Stimulated activated CD8-positive, alpha-beta memory T cell treated with anti-CD3 and anti-CD28 coated beads, Interleukin-7, amount 100 ng/mL, for 48 hours (primary cell): ENCODE data around the gene PCDHGA8.
"Not testable (repeated sequence)": the region's sequence is repeated elsewhere in the genome, so short reads cannot be mapped to it uniquely, and the experiment has no call there.

Experiments
- DNase-seq, 2 donors: peaks; one replicate each; pipeline ENCODE4 v3.0.0-alpha.2; 2020; ENCODE audit warnings: low read depth in 1 of 2; ENCODE audit errors: extremely low read depth in 1 of 2

PCDHGA8 gene

DNA sequence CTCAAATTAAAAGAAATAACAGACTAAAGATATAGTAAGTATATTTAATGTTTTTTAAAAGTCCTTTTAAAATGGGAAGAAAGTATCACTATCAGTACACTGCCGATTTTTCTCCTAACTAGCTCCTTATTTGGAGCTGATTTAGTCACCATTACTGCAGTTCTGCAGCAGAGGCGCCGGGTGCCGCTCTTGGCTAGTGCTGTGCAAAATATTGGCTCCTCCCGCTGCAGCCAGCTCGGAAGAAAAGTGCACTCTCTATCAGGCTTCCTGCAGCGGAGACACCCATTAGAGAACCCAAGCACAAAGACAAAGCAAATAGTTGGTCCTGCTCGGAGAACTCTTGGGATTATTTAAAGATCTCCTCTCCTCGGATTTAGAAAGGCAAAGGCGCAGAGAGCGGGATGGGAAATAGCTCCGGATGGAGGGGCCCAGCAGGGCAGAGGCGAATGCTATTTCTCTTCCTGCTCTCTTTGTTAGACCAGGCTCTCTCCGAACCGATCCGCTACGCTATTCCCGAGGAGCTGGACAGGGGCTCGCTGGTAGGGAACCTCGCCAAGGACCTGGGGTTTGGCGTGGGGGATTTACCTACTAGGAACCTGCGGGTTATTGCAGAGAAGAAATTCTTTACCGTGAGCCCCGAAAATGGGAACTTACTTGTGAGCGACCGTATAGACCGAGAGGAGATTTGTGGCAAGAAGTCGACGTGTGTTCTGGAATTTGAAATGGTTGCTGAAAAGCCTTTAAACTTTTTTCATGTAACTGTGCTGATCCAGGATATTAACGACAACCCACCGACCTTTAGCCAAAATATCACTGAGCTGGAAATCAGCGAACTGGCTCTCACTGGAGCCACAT is 22.2 kb upstream of the PCDHGA8 start, which contains the start of gene PCDHGB3:
Gene PCDHGB3 (plus strand): TSS at position 249 of the 855 bp plus-strand sequence. CDS start 153 bp downstream, at position 402.
- peak in 1 of 2 donors; percentile 8 for DNase-seq

DNA sequence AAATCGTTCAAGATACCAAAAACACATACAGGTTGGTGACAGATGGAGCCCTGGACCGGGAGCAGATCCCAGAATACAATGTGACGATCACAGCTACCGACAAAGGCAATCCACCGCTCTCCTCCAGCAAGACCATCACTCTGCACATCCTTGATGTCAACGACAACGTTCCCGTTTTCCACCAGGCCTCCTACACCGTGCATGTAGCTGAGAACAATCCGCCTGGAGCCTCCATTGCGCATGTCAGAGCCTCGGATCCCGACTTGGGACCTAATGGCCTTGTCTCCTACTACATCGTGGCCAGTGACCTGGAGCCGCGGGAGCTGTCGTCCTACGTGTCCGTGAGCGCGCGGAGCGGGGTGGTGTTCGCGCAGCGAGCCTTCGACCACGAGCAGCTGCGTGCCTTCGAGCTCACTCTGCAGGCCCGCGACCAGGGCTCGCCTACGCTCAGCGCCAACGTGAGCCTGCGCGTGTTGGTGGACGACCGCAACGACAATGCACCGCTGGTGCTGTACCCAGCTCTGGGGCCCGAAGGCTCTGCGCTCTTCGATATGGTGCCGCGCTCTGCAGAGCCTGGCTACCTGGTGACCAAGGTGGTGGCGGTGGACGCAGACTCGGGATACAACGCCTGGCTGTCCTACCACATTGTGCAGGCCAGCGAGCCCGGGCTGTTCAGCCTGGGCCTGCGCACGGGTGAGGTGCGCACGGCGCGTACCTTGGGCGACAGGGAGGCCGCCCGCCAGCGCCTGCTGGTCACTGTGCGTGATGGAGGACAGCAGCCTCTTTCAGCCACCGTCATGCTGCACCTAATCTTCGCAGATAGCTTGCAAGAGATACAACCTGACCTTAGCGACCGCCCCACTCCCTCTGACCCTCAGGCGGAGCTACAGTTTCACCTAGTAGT is 20.6 kb upstream of the PCDHGA8 start:
- DNase-seq = no peak

DNA sequence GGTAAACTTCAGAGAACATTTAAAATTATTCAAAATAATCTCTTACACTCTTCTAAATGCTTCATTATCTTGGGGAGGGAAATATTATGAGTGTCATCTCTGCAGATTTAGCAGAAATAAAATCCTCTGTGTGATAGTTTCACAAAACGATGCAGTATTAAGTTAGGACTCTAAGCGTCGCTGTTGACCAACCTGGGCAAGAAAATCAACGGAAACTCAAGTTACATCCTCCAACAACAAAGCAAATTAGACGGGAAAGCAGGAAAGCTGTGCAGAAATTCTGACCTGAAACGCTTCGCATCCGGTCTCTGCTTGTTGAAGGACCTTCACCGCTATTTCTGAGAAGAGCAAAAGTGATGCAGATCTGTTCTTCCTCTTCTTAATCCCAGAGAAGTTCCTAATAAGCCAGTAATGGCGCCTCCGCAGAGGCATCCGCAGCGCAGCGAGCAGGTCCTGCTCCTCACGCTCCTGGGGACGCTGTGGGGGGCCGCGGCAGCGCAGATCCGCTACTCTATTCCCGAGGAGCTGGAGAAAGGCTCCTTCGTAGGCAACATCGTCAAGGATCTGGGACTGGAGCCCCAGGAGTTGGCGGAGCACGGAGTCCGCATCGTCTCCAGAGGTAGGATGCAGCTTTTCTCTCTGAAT is 18.6 kb upstream of the PCDHGA8 start, which contains the start of gene PCDHGA6:
Gene PCDHGA6 (plus strand): TSS at position 219 of the 645 bp plus-strand sequence. CDS start 193 bp downstream, at position 412.
- no peak for DNase-seq

DNA sequence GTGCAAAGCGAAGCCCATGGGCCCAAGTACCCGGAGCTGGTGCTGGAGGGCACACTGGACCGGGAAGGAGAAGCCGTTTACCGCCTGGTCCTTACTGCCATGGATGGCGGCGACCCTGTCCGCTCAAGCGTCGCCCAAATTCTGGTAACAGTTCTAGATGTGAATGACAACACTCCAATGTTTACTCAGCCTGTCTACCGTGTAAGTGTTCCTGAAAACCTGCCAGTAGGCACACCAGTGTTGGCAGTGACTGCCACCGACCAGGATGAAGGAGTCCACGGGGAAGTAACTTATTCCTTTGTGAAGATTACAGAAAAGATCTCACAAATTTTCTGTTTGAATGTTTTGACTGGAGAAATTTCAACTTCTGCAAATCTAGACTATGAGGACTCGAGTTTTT is 17.8 kb upstream of the PCDHGA8 start:
- DNase-seq = no peak

DNA sequence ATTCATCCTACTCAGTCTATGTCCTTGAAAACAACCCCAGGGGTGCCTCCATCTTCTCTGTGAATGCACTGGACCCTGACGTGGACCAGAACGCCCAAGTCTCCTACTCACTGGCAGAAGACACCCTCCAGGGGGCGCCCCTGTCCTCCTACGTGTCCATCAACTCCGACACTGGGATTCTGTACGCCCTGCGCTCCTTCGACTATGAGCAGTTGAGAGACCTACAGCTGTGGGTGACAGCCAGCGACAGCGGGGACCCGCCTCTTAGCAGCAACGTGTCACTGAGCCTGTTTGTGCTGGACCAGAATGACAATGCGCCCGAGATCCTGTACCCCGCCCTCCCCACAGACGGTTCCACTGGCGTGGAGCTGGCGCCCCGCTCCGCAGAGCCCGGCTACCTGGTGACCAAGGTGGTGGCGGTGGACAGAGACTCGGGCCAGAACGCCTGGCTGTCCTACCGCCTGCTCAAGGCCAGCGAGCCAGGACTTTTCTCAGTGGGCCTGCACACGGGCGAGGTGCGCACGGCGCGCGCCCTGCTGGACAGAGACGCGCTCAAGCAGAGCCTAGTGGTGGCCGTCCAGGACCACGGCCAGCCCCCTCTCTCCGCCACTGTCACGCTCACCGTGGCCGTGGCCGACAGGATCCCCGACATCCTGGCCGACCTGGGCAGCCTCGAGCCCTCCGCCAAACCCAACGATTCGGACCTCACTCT is 16.8 kb upstream of the PCDHGA8 start:
- not testable (repeated sequence) for DNase-seq

DNA sequence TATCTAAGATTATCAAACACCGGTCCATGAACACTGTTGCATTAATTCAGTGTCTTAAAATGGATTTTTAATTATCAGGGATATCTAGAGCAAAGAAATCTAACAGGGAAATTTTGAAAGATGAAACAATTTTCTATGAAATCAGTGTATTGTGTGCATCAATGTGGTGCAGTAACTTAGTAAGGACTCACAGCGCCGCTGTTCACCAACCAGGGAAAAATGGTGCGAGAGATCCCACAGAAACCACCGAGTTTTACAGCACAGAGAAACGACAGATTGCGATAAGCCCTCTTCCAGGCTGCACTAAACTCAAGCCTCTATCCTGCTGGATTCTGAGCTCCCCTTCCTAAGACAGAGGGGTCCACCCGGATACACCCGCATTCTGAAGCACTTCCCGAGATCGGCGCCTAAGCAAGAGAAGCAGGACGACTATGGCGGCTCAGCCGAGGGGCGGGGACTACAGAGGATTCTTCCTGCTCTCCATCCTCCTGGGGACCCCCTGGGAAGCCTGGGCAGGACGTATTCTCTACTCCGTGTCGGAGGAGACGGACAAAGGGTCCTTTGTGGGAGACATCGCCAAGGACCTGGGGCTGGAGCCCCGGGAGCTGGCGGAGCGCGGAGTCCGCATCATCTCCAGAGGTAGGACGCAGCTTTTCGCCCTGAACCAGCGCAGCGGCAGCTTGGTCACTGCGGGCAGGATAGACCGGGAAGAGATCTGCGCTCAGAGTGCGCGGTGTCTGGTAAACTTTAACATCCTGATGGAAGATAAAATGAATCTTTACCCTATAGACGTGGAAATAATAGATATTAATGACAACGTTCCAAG is 9.8 kb upstream of the PCDHGA8 start, which contains the start of gene PCDHGA7:
Gene PCDHGA7 (plus strand): TSS at position 274 of the 826 bp plus-strand sequence. CDS start 158 bp downstream, at position 432.
- DNase-seq = no peak

DNA sequence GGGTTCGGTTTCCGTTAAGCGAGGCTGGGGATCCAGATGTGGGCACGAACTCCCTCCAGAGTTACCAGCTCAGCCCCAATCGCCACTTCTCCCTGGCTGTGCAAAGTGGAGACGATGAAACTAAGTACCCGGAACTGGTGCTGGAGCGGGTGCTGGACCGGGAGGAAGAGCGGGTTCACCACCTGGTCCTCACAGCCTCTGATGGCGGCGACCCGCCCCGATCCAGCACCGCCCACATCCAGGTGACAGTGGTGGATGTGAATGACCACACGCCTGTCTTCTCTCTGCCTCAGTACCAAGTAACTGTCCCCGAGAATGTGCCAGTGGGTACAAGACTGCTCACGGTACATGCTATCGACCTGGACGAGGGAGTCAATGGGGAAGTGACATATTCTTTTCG is 9.1 kb upstream of the PCDHGA8 start:
- no peak for DNase-seq

DNA sequence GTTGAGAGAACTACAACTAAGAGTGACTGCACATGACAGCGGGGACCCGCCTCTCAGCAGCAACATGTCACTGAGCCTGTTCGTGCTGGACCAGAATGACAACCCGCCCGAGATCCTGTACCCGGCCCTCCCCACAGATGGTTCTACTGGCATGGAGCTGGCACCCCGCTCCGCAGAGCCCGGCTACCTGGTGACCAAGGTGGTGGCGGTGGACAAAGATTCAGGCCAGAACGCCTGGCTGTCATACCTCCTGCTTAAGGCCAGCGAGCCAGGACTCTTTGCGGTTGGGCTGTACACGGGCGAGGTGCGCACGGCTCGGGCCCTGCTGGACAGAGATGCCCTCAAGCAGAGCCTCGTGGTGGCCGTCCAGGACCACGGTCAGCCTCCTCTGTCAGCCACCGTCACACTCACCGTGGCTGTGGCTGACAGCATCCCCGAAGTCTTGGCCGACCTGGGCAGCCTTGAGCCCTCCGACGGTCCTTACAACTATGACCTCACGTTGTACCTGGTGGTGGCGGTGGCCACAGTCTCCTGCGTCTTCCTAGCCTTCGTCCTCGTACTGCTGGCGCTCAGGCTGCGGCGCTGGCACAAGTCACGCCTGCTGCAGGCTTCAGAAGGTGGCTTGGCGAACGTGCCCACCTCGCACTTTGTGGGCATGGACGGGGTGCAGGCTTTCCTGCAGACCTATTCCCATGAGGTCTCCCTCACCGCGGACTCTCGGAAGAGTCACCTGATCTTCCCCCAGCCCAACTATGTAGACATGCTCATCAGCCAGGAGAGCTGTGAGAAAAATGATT is 7.8 kb upstream of the PCDHGA8 start:
- no peak for DNase-seq

DNA sequence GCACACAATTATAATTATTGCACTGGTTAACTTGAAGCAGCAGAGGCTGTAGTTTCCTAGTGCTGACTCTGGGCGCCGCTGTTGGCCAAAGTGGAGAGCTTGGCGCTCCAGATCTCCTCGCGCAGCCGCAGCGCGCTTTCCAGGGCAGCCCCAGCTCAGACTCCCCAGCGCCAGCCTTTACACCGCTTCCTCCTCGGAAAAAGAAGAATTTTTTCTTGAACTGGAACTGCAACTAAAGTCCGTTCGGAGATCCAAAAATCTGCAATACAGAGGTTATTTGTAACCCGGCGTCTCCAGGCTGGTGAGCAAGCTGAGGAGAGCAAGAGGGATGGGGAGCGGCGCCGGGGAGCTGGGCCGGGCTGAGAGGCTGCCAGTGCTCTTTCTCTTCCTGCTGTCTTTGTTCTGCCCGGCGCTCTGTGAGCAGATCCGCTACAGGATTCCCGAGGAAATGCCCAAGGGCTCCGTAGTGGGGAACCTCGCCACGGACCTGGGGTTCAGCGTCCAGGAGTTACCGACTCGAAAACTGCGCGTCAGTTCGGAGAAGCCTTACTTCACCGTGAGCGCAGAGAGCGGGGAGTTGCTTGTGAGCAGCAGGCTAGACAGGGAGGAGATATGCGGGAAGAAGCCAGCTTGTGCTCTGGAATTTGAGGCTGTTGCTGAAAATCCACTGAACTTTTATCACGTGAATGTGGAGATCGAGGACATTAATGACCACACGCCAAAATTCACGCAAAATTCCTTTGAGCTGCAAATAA is 4.7 kb upstream of the PCDHGA8 start, which contains the start of gene PCDHGB4:
Gene PCDHGB4 (plus strand): TSS at position 142 of the 755 bp plus-strand sequence. CDS start 187 bp downstream, at position 329.
- DNase-seq = not testable (repeated sequence)

DNA sequence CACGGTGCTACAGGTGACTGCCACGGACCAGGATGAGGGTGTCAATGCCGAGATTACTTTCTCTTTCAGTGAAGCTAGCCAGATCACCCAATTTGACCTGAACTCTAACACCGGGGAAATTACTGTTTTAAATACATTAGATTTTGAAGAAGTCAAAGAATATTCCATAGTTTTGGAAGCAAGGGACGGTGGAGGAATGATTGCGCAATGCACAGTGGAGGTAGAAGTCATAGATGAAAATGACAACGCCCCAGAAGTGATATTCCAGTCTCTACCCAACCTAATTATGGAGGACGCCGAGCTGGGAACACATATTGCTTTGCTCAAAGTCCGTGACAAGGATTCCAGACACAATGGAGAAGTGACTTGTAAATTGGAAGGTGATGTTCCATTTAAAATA is 3.8 kb upstream of the PCDHGA8 start:
- DNase-seq = no peak

DNA sequence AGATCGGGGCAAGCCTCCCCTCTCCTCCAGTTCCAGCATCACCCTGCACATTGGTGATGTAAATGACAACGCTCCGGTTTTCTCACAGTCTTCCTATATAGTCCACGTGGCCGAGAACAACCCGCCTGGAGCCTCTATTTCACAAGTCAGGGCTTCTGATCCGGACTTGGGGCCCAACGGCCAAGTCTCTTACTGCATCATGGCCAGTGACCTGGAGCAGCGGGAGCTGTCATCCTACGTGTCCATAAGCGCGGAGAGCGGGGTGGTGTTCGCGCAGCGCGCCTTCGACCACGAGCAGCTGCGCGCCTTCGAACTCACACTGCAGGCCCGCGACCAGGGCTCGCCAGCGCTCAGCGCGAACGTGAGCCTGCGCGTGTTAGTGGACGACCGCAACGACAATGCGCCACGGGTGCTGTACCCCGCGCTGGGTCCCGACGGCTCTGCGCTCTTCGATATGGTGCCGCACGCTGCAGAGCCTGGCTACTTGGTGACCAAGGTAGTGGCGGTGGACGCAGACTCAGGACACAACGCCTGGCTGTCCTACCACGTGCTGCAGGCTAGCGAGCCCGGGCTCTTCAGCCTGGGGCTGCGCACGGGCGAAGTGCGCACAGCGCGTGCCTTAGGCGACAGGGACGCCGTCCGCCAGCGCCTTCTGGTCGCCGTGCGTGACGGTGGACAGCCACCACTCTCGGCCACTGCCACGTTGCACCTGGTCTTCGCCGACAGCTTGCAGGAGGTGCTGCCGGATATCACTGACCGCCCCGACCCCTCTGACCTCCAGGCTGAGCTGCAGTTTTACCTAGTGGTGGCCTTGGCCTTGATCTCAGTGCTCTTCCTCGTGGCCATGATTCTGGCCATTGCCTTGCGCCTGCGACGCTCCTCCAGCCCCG is 3.0 kb upstream of the PCDHGA8 start:
- no peak for DNase-seq

DNA sequence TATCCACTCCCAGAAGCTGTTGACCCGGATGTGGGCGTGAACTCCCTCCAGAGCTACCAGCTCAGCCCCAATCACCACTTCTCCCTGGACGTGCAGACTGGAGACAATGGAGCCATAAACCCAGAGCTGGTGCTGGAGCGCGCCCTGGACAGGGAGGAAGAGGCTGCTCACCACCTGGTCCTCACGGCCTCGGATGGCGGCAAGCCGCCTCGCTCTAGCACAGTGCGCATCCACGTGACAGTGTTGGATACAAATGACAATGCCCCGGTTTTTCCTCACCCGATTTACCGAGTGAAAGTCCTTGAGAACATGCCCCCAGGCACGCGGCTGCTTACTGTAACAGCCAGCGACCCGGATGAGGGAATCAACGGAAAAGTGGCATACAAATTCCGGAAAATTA is 834 bp downstream of the PCDHGA8 start:
- no peak for DNase-seq

DNA sequence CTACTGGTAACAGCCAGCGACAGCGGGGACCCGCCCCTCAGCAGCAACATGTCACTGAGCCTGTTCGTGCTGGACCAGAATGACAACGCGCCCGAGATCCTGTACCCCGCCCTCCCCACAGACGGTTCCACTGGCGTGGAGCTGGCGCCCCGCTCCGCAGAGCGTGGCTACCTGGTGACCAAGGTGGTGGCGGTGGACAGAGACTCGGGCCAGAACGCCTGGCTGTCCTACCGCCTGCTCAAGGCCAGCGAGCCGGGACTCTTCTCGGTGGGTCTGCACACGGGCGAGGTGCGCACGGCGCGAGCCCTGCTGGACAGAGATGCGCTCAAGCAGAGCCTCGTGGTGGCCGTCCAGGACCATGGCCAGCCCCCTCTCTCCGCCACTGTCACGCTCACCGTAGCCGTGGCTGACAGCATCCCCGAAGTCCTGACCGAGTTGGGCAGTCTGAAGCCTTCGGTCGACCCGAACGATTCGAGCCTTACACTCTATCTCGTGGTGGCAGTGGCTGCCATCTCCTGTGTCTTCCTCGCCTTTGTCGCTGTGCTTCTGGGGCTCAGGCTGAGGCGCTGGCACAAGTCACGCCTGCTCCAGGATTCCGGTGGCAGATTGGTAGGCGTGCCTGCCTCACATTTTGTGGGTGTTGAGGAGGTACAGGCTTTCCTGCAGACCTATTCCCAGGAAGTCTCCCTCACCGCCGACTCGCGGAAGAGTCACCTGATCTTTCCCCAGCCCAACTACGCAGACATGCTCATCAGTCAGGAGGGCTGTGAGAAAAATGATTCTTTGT is 2.2 kb downstream of the PCDHGA8 start:
- DNase-seq = not testable (repeated sequence)

DNA sequence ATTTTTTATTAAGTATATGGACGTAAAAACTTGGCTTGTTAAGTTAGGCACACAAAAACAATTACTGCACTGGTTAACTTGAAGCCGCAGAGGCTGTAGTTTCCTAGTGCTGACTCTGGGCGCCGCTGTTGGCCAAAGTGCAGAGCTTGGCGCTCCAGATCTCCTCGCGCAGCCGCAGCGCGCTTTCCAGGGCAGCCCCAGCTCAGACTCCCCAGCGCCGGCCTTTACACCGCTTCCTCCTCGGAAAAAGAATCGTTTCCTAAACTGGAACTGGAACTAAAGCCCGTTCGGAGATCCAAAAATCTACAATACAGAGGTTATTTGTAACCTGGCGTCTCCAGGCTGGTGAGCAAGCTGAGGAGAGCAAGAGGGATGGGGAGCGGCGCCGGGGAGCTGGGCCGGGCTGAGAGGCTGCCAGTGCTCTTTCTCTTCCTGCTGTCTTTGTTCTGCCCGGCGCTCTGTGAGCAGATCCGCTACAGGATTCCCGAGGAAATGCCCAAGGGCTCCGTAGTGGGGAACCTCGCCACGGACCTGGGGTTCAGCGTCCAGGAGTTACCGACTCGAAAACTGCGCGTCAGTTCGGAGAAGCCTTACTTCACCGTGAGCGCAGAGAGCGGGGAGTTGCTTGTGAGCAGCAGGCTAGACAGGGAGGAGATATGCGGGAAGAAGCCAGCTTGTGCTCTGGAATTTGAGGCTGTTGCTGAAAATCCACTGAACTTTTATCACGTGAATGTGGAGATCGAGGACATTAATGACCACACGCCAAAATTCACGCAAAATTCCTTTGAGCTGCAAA is 5.5 kb downstream of the PCDHGA8 start, which contains the start of gene PCDHGB5:
Gene PCDHGB5 (plus strand): TSS at position 192 of the 796 bp plus-strand sequence. CDS start 181 bp downstream, at position 373.
- DNase-seq = not testable (repeated sequence)

DNA sequence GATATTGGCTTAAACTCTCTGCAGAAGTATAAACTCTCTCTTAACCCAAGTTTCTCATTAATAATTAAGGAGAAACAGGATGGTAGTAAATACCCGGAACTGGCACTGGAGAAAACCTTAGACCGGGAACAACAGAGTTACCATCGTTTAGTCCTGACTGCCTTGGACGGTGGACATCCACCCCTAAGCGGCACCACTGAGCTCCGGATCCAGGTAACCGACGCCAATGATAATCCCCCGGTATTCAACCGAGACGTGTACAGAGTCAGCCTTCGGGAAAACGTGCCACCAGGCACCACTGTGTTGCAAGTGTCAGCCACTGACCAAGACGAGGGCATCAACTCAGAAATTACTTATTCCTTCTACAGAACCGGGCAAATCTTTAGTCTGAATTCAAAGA is 6.2 kb downstream of the PCDHGA8 start:
- DNase-seq = no peak
